GM19438 (cell line): ENCODE measurements around the gene FAM193B.
"Not testable (repeated sequence)": the region's sequence is repeated elsewhere in the genome, so short reads cannot be mapped to it uniquely, and the experiment has no call there.

Source experiments
- ATAC-seq: cut with Tn5 transposase; IDR thresholded peaks from one replicate; pipeline ENCODE4 v1.9.1; 2021; ENCODE audit warnings: low read depth; ENCODE audit not compliant: unreplicated experiment

The FAM193B gene

DNA sequence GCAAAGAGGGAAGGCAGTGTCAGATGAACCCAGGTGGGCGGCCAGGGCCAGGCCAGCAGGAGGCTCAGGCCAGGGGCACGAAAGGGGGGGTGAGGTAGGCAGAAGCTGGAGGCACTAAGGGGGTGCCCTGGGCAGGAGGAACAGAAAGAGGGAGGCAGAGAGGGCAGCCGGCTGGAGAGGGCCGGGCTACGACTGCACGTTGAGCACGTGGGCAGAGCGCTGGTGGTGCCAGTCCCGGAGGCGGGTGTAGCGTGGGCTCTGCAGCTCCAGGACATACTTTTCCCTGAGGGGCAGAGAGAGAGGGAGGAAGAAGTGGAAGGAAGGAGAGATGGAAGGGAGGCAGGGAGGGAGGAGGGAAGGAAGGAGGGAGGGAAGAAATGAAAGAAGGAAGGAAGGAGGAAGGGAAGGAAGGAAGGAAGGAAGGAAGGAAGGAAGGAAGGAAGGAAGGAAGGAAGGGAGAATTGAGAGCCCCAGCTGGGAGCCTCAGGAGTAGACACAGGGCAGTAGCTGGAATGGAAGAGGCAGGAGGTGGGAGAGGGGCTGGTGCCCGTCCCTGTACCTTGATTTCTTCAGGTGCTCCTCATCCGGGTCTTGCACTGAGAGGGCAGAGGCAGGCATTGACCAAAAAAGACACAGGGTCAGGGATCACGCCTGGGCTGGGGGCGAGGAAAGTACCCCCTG lies 63.9 kb downstream of the FAM193B start:
- no peak for ATAC-seq

DNA sequence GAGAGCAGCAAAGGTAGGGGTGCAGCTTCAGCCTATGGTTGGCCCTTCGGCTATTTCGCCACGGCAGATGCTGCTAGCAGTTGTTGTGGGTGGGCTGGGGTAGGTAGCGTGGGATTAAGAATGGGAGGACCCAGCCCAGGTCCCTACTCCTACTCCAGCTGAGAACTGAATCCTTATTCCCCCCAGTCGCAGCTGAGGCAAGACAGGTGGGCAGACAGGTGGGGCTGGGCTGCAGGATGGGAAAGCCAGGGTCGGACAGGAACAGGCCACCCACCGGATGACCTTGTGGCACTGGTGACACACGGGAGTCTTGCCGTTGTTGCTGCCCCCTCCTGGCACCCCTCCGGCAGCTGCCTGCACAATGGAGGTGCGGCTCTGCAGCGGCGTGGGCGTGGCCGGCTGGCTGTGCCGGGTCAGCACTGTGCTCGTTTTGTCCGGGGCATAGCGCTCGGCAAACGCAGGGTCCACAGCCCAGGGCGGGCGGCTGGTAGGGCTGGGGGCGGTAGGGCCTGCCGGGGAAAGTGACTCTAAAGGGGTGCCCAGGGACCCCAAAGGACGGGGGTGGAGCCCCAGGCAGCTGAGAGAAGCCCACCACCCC lies 65.1 kb downstream of the FAM193B start:
- ATAC-seq, result no peak

DNA sequence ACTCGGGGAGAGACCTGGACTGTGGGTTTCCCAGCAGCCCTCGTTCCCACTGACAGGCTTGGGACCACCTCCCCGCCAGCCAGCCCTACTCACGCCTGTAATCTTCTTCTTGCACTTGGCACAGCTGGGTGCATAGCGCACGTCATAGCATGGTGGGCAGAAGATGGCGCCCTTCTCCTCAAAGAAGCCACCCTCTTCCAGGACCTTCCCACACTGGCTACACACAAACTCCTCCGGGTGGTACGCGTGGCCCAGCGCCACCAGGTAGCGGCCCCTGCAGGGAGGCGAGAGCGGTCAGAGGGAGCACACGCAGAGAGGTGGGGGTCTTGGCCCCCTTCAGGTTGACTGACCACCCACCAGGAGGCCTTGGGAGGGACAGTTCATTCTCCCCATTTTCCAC lies 66.4 kb downstream of the FAM193B start:
- no peak for ATAC-seq

DNA sequence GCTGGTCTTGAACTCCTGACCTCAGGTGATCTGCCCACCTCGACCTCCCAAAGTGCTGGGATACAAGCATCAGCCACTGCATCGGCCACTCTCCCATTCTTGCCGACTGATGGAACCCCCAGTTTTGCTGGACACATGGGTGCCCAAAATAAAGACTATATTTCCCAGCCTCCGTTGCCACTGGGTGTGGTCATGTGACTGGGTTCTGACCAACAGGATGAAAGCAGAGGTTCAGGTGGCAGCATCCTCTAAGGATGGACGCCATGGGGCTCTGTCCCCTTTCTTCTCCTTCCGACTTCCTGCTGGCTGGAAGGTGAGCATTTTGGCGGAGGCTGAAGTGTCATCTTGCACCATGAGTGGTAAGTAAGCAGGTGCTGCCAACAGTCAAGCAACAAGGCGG lies 67.2 kb downstream of the FAM193B start:
- ATAC-seq, result no peak

DNA sequence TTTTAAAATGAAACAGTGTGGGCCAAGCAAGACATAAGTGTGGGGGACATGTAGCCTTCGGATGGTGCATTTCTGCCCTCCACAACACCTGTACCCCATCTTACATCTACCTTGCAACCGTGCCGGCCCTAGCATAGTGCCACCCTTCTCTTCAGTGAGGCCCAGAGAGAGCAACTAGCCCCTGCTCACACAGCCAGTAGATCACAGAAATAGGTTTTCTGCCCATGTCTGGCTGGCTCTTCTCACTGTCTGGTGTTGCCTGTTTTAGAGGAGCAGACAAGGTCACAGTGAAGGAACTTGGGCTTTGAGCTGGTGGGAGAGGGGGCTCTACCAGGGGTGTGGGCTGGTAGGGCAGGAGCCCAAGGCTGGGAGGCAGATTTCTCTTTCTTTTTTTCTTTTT lies 68.1 kb downstream of the FAM193B start:
- ATAC-seq, result no peak

DNA sequence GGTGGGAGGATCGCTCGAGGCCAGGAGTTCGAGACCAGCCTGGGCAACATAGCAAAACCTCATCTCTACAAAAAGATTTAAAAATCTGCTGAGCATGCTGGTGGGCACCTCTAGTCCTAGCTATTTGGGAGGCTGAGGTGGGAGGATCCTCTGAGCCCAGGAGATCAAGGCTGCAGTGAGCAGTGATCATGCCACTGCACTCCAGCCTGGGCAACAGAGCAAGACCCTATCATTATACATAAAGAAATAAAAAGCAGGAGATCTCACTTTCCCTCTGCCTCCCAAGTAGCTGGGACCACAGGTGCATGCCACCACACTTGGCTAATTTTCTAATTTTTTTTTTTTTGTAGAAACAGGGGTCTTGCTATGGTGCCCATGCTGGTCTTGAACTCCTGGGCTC lies 68.6 kb downstream of the FAM193B start:
- ATAC-seq, result not testable (repeated sequence)

DNA sequence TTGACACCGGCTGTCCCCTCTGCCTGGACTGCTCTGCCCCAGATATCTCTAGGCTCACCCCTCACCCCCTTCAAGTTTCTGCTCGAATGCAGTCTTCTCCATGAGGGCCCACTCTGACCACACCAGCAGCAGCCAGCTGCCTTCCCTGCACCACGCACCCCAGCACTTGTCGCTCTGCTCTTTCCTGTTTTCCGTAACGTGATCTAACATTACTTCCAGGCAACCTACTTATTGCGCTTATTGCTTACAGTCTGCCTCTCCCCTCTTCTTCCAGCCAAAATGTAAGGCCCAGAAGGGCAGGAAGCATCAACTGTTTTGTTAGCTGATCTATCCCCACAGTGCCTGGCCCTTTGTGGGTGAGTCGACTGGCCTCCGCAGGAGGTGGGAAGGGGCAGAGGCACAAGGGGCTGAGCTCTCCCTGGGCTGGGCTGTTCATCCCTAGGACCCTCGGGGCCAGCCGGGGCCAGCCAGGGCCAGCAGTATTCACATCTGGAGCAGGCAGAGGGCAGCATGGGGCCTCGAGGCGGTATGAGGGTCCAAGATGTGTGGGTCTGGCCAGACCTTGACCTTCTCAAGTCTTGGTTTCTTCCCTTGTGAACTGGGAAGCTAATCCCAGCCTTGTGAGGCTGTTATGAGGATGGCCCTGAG lies 69.3 kb downstream of the FAM193B start:
- no peak for ATAC-seq

DNA sequence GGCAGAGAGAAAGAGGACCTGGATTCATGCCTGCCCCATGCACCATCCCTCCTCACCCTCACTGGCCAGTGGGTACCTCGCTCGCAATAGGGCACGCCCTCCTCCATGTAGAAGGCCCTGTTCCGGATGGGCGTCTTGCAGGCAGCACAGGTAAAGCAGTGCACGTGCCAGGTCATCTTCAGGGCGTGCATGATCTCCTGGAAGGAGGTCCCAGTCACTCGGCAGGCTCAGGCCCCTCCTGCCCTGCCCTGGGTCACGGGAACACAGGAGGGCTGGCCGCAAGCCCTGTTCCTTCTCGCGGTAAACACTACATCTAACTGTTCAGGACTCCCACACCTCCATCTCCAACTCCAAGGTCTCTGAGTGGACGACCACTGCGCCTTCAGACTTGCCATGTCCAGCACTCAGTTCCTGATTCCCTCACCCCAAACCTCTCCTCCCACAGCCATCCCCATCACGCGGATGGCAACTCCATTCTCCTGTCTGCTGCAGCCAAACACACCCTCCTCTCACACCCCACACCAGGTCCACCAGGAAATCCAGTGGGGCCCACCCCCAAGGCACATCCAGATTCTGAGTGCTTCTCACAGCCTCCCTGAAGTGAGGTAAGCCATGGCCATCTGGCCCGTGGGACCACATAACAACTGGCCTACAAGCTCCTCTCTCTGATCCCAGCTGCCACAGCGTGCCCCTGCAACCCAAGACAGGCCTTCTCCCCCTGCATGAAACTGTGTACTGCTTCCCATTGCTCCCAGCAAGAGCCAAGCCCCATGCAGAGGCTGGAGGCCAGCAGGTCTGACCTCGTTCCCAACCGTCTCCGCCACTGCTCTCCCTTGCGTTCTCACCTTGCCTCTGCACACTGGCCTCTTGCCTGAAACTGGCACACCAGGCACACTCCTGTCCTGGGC lies 70.1 kb downstream of the FAM193B start:
- no peak for ATAC-seq

DNA sequence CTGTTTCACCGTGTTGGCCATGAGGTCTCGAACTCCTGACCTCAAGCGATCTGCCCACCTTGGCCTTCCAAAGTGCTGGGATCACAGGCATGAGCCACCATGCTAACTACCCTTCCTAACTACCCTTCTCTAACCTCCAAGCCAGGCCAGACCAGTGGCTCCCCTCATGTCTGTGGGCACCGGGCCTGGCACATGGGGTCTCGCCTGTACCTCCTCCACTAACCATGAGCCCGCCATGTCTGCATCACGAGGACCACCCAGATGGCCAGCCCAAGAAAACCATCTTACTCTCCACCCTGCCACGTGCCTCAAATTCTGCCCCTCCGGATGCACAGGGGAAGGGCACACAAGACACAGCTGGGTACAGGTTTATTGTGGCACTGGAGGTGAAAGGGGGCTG lies 71.3 kb downstream of the FAM193B start:
- ATAC-seq, result no peak

DNA sequence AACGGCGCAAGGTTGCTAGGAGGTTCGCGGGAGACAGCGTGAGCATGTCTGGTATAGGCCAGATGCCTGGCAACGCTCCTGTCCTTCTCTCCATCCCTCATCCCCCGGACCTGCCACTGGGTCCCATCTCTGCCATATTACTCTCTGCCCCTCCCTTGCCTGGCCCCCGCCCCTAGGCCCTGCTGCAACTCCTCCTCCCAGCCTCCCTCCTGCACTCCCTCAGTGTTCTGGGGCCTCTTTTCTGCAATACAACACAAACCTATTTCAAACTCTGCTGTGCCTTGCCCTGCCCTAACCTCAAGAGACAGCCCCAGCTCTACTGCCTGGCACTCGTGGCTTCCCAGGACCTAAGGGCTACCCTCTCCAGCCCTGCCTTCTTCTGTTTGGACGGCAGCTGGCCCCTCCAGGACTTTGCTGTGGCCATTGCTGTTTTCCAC lies 72.0 kb downstream of the FAM193B start:
- ATAC-seq, result no peak

DNA sequence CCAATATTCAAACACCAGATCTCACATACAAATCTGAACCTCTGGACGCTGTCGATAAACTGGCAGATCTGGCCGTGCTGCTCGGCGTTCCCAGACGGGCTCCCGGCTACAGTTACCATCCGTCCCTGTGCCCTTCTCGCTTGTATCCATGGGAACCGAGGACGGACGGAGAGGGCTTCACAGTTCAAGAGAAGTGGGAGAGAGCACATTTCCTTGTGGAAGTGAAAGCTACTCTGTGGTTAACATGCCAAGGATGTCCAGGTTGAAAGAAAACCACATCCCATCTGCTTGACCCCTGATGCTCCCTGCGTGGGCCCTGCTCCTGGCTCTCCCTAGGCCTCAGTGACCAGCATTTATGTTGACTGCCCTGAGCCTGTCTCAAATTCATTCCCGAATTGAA lies 74.6 kb downstream of the FAM193B start:
- ATAC-seq, result no peak

DNA sequence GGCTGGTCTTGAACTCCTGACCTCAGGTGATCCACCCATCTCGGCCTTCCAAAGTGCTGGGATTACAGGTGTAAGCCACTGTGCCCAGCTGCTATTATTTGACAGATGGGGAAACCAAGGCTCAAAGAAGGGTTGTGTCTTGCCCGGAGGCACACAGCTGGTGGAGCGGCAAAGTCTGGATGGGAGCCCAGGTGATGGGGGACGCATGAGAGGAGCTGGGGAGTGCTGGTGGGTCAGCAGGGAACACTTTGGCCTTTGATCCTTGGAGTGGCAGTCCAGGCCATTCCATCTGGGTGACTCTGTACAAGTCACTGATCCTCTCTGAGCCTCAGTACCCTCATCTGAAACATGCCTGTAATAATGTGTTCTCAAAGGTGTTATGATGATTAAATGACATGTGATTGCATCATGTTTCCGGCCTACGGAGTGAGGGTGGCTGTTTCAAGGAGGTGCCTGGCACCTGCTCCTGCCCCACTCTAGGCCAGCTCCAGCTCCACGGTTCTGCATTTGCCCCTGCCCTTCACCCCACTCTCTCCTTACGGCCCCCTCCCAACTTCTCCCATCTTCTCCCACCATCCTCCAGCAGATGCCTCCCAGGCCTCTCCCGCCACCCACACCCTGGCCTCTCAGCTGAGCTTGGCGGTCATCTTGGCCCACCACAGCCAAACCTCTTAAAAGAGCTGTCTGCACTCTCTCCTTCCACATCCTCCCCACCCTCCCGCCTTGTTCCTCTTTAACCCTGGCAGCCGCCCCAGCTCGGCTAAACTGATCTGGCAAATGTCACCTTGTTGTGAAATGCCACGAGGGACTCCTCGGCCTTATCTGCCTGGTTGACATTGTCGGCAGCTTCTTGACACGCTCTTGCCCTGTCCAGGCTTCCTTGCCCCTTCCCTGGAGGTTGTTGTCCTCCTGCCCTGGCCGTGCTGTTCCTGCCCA lies 75.4 kb downstream of the FAM193B start:
- no peak for ATAC-seq

DNA sequence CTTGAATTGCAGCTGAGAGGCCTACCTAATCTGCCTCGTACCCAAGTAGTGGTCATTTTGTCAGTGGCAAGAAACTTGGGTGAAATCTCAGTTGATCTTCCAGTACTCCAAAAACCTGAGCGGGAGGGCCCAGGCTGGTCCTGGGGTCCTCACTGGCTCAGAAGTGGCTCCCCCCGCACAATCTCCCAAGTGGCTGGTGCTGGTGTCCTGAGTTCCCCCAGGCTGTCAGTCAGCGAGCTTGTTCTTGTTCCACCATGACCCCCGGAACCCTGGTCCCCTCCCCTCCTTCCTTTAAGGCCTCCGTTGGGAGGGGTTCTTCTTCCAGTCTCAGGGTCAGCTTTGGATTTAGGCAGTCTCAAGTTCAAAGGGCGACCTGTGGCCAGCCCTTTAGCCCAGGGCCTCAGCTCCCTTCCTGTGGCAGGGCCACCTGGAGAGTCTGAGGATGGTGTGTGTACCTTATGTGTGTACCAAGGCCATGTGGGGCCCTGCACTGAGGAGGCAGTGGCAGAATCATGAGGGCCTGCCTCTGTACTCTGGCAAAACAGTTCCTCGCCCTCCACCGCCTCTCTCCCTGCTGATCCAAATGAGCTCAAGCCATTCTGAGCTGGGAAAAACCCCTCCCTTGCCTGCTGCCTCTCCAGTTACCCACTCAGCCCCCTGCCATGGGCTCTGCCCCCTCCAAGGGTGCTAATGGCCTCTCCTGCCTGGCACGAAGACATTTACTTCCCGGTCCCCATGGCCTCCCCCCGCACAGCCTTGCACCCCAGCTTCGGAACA lies 76.5 kb downstream of the FAM193B start:
- ATAC-seq, result no peak

DNA sequence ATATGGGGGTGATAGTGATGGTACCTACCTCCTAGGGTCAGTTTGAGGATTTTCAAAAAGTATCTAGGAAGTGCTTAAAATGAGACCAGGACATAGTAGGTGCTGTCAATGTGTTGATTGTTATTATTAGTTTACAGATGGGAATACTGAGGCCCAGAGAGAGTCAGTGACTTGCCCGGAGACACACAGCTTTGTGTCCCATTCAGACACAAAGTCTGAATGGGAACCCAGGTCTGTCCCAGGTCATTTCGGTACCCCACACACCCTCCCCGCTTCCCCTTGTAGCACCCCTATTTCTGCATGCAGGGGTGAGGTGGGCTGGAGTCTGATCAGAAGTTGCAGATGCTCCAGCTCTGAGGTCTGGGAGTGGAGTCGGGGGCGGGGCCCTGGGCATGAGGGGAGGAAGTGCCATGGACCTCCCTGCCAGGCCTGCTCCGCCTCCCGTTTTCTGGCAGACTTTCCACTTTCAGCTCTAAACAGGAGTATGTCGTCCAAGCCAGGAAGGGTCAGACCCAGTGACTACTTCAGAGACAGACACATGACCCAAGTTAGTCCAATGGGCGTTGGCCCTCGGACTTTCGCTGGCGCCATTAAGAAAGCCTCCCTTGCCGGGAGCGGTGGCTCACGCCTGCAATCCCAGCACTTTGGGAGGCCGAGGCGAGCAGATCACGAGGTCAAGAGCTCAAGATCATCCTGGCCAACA lies 77.7 kb downstream of the FAM193B start:
- no peak for ATAC-seq

DNA sequence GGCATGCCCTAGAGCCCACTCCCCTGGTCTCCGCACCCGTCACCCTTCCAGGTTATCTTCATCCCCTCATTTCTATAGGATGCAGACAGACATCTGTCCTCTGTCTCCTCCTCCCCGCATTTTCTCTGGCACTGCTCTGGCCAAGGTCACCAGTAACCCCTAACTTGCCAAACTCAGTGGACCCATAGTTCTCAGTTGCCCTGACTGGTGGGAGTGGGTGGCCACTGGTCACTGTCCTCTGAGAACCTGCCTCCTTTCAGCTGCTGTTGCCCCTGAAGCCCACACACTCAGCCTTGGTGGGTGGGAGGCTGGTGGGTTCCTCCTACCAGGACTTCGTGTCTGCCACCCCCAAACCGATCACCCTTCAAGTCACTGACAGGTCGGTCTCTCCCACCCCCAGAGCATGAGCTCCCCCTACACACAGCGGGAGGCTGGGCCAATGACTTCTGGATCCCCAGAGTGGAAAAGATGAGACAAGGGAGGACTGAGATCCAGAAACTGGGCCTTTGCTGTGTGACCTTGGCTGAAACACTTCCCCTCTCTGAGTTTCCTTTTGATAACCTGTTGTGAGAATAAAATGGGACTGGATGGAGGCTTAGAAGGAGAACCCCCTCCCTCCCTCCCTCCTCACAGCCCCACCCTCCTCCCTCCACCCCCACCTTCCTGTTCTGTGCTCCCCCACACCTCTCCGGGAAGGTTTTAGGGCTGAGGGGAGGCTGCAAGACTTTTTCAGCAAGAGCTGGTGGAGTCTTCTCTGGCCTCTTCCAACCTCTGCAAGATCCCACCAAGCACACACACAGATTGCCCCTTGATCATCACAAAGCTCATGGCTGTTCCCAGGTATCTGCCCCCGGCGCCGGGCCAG lies 78.6 kb downstream of the FAM193B start:
- ATAC-seq, result no peak

DNA sequence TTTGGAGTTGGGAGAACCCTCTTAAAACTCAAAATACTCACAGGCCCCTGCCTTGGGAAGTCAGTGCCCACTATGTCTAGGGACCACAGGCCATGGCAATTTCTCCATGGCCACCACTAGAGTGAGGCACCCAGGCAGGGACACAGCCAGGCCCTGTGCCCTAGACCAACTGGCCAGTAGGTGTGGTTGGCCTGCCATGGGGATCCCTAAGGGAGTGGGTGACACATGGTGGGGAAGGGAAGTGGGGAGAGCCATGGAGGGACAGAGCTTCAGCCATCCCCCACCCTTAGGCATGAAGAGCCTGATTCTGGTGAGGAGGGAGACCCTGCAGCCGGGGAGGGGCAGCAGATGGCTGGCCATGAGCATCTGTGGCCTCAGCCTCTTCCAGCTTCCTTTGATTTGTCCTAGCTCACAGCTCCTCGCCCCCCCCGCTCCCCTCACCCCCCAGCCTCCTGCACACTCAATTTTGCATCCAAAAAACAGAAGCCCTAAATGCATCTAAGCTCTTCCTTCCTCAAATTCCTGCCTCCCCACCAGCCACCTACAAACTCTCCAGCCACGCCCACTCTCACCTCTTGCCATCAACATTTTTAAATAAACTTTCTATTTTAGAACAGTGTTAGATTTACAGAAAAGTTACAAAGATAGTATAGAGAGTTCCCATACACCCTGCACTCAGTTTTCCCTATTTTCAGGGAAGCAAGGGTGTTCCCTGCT lies 79.4 kb downstream of the FAM193B start:
- no peak for ATAC-seq

DNA sequence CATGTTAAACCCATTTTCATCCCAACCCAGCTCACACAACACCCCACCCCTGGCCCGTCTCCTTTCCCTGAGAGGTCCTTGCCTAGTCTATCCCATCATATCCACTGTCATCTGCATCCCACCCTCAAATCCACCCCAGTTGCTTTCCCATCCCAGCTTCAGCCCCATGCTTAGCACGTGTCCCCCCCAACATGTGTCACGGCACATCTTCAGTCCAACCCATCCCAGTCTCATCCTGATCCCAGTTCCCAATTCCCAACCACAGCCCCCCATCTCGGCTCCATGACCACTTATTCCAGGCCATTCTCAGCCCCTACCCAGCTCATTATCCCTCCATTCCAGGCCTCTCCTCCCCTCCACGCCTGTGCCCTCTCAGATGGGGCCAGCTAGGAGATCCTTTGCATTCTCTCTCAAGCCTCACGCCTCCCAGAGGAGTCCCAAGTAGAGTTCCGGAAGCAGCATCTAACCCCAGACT lies 80.3 kb downstream of the FAM193B start:
- ATAC-seq, result no peak
